ENCODE measurements around the gene SURF2.

SURF2 gene

DNA sequence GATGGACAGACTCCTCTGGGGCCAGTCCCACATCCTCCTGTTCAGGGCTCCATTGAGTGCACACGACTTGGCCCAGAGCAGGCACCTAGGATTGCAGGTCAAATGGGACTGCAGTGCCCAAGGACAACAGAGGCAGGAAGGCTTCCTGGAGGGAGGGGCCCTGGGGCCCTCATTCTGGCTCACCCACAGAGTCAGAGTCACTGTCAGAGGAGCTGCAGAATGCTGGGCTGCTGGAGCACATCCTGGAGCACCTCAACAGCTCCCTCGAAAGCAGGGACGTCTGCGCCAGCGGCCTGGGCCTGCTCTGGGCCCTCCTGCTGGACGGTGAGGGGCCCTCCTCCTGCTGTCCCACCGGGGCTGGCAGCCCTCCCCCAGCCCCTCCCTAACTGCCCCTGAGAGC lies 46.3 kb downstream of the SURF2 start:
- FAIRE-seq (no peak), DNase-seq (ENCODE audit: insufficient read length, low spot score) (no peak)
- TF ChIP-seq POLR2A (IDR thresholded peaks at IDR 0.05; ENCODE audit: low read depth, low read length) (no peak), POLR2AphosphoS5 (IDR thresholded peaks at IDR 0.05; ENCODE audit: low read depth, low read length) (no peak), SPI1 (IDR thresholded peaks at IDR 0.05; ENCODE audit: low read depth, low read length) (no peak), POU2F2 (IDR thresholded peaks at IDR 0.05; ENCODE audit: low read depth, low read length) (no peak), PAX5 (IDR thresholded peaks at IDR 0.05; ENCODE audit: insufficient read depth, low read length, severe bottlenecking) (no peak), TAF1 (IDR thresholded peaks at IDR 0.05; ENCODE audit: low read depth, low read length) (no peak)

DNA sequence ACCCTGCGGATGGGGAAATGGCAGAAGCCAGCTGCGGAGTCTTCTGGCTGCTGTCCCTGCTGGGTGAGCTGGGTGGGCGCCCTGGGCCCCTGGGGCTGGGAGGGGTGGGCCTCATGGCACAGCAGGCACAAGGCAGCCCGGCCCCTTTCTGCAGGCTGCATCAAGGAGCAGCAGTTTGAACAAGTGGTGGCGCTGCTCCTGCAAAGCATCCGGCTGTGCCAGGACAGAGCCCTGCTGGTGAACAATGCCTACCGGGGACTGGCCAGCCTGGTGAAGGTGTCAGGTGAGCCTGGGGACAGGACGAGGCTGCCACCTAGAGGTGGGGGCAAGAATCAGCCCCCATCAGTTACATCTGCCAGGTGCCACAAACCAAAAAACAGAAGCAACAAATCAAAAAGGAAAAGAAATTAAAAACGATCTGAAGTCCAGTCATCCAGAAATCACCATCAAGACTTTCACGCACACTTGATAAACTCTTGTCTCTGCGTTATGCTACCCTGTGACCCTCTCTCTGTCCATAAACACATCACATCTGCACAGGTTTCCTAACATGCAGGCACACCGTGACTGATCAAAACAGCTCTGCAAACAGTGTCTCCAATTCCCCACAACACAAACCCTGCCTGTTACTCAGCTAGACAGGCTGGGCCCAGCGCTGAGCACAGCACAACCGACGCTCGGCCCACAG lies 47.6 kb downstream of the SURF2 start:
- no peak for TF ChIP-seq SPI1 (IDR thresholded peaks at IDR 0.05; ENCODE audit: low read depth, low read length)
- TF ChIP-seq PAX5 (IDR thresholded peaks at IDR 0.05; ENCODE audit: insufficient read depth, low read length, severe bottlenecking): no peak
- TF ChIP-seq POLR2A (IDR thresholded peaks at IDR 0.05; ENCODE audit: low read depth, low read length): peak; percentile 27; the same call in 1 of the 2 replicates
- TF ChIP-seq POLR2AphosphoS5 (IDR thresholded peaks at IDR 0.05; ENCODE audit: low read depth, low read length): no peak; the same call in 1 of the 2 replicates
- TF ChIP-seq POU2F2 (IDR thresholded peaks at IDR 0.05; ENCODE audit: low read depth, low read length): no peak
- no peak for TF ChIP-seq TAF1 (IDR thresholded peaks at IDR 0.05; ENCODE audit: low read depth, low read length)
- DNase-seq (ENCODE audit: insufficient read length, low spot score): peak; percentile 59
- FAIRE-seq: no peak

DNA sequence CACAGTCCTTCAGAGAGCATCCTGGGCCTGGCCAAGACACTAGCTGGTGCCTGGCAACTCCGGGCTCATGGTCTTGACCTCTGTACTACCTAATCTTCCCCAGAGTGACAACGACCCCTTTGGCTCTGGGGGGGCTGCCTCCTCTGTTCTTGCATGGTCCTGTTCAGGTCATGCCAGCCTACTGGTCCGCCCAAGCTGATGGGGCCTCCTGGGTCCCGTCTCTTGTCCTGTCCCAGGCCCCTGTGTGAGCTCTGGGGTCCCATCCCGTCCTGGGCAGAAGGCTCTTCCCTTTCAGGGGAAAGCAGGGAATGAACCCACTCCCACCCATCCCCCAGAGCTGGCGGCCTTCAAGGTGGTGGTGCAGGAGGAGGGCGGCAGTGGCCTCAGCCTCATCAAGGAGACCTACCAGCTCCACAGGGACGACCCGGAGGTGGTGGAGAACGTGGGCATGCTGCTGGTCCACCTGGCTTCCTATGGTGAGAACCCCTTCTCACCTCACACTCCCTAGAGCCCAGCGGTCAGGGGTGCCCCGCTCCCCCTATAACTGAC lies 48.2 kb downstream of the SURF2 start:
- FAIRE-seq: no peak
- TF ChIP-seq POLR2AphosphoS5 (IDR thresholded peaks at IDR 0.05; ENCODE audit: low read depth, low read length) (no peak), POU2F2 (IDR thresholded peaks at IDR 0.05; ENCODE audit: low read depth, low read length) (no peak), SPI1 (IDR thresholded peaks at IDR 0.05; ENCODE audit: low read depth, low read length) (no peak), POLR2A (IDR thresholded peaks at IDR 0.05; ENCODE audit: low read depth, low read length) (no peak), PAX5 (IDR thresholded peaks at IDR 0.05; ENCODE audit: insufficient read depth, low read length, severe bottlenecking) (no peak), TAF1 (IDR thresholded peaks at IDR 0.05; ENCODE audit: low read depth, low read length) (no peak)

DNA sequence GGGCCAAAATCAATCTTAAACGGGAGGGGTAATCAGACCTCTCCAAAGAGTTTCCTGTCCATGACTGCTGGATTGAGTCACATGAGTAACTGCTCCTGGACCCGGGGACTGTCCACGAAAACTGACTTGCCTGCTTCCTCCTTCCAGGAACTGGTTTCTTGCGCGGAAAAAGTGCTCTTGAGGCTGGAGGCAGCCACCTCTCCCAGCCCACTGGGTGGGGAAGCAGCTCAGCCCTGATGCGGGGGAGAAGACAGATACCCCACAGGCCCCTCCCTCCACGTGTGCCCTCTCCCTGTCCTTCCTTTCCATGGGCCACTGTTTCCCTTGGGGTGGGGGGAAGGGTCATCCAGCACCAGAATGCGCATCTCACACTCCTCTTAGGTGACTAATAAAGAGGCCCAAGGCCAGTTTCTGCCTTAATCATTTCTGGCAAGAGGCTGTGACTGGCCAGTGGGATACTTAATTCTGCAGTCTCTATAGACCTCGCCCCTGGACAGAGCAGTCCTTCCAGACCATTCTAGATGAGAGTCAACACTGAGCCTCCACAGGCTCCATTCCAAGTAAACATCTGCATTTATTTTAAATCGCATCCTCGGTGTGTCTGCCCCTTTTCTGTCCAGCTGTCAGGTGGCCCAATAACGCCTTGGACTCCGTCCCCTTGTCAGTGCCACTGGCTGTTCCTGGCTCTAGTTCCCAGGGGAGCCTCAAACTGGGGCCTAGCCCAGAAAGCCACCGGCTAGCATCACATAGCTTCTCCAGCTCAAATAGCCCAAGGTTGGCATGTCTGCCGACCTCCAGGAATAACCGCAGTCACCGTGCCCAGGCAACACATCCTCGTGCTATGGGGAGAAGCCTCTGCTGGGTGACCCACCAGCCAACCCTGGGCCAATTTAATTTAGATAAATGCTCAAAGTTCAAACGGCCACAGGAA lies 49.4 kb downstream of the SURF2 start:
- TF ChIP-seq POLR2AphosphoS5 (IDR thresholded peaks at IDR 0.05; ENCODE audit: low read depth, low read length): no peak
- TF ChIP-seq SPI1 (IDR thresholded peaks at IDR 0.05; ENCODE audit: low read depth, low read length): no peak
- no peak for TF ChIP-seq POU2F2 (IDR thresholded peaks at IDR 0.05; ENCODE audit: low read depth, low read length)
- TF ChIP-seq TAF1 (IDR thresholded peaks at IDR 0.05; ENCODE audit: low read depth, low read length): no peak
- TF ChIP-seq PAX5 (IDR thresholded peaks at IDR 0.05; ENCODE audit: insufficient read depth, low read length, severe bottlenecking): no peak
- no peak for DNase-seq (ENCODE audit: insufficient read length, low spot score)
- FAIRE-seq: no peak

More for the DNA sequence above, 48.2 kb downstream of the SURF2 start:
- DNase-seq (ENCODE audit: insufficient read length, low spot score): no peak

DNA sequence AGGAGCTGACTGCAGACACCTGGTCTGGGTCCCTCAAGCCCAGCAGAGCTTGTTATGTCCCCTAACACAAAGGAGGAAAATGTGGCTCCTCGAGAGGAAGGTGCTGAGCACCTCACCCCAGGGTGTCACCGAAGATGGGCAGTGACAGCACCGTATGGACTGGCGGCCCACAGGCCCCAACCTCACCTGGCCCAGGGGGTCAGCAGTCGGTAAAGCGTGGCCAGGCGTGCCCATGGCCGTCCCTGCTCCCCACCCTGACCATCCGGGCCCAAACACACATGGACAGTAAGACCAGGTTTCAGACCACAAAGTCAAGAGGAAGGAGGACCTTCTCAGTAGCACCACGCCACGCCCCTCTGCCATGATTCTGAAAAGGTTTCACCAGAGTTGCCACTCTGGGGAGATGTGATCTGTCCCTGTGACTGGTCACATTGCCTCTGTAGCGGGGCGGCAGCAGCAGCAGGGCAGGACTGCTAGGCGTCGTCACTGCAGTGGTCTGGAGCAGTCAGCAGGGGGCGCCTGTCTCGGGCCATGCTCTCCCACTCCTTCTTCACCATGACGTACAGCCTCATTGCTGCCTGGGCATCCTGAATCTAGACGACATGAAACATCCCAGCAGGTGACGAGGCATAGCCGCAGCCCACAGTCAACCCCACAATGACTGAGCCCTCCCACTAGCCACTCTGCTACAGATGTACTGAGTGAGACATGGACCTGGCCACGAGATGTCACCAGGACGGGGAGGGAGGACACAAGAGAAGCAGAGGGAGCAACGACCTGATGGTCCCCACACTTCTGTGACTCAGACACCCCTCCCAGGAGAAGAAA lies 50.3 kb downstream of the SURF2 start:
- TF ChIP-seq POLR2A (IDR thresholded peaks at IDR 0.05; ENCODE audit: low read depth, low read length): no peak
- no peak for TF ChIP-seq POLR2AphosphoS5 (IDR thresholded peaks at IDR 0.05; ENCODE audit: low read depth, low read length)
- TF ChIP-seq POU2F2 (IDR thresholded peaks at IDR 0.05; ENCODE audit: low read depth, low read length): no peak
- no peak for TF ChIP-seq SPI1 (IDR thresholded peaks at IDR 0.05; ENCODE audit: low read depth, low read length)
- TF ChIP-seq TAF1 (IDR thresholded peaks at IDR 0.05; ENCODE audit: low read depth, low read length): no peak
- TF ChIP-seq PAX5 (IDR thresholded peaks at IDR 0.05; ENCODE audit: insufficient read depth, low read length, severe bottlenecking): no peak
- FAIRE-seq: peak; percentile 96
- peak; percentile 90 for DNase-seq (ENCODE audit: insufficient read length, low spot score)

DNA sequence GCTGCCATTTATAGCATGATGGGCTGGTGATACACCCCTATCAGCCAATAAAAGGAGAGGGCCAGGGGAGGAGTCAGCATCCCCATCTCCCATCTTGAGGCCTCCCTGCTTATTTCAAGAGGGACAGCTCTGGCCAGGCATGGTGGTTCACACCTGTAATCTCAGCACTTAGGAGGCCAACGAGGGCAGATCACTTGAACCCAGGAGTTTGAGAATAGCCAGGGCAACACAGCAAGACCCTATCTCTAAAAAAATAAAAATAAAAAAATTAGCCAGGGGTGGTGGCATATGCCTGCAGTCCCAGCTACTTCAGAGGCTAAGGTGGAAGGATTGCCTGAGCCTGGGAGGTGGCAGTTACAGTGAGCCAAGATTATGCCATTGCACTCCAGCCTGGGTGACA lies 51.7 kb downstream of the SURF2 start:
- FAIRE-seq: no peak
- no peak for TF ChIP-seq TAF1 (IDR thresholded peaks at IDR 0.05; ENCODE audit: low read depth, low read length)
- TF ChIP-seq SPI1 (IDR thresholded peaks at IDR 0.05; ENCODE audit: low read depth, low read length): no peak
- no peak for DNase-seq (ENCODE audit: insufficient read length, low spot score)
